ENCODE data around the gene SDC3. TPM values are rescaled to one million over a fixed set of nuclear protein-coding genes. Genes with fewer than 3 reads are reported as not detected.

SDC3 gene
- total and polyA plus RNA-seq, 10 of the 15 experiments (the other 5 are each of a cell fraction or from before 2014, with no cell fraction given), result under 0.01 to 0.46 (median 0.07) TPM; not detected in 2

DNA sequence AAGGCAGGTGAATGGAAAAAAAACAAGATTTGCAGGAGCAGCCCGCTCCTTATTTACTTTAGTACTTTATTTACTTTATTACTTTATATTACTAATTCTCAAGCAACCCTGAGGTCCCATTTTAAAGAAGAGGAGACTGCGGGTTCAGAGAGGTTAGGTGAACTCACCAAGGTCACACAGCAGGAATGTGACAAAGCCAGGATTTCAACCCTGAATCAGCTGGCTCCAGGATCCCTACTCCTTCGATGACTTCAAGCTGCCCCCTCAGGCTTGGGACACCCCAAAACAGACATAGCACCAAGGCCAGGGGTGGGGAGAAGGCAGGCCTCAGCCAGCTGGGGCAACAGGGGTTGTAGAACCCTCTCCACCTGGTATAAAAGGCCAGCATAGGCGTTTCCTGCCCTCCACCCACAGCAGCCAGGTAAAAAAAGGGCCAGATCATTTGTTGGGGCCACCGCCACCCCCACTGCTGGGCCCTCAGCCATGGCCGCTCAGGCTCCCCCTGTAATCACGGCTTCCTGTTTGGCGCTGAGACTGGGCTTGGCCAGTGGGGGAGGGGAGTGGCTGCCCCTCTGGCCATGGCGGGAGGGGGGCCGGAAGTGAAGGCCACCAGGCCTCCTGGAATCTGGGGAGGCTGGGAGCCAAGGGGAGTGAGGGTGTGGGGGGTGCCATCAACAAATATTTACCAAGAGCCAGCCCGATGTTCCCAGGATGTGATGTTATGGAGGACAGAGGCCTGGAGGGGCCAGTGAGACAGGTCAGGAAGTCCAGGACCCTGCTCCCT, 6.6 kb downstream of the SDC3 start (continued):
- TF ChIP-seq MTA3 (IDR thresholded peaks at IDR 0.05; ENCODE audit: borderline replicate concordance, low read length), result no peak
- no peak for TF ChIP-seq PAX5 (IDR thresholded peaks at IDR 0.05; ENCODE audit: borderline replicate concordance, low read depth, low read length)
- no peak for TF ChIP-seq PML (IDR thresholded peaks at IDR 0.05; ENCODE audit: low read length)
- TF ChIP-seq SIN3A (IDR thresholded peaks at IDR 0.05; ENCODE audit: low read depth, low read length), result no peak

DNA sequence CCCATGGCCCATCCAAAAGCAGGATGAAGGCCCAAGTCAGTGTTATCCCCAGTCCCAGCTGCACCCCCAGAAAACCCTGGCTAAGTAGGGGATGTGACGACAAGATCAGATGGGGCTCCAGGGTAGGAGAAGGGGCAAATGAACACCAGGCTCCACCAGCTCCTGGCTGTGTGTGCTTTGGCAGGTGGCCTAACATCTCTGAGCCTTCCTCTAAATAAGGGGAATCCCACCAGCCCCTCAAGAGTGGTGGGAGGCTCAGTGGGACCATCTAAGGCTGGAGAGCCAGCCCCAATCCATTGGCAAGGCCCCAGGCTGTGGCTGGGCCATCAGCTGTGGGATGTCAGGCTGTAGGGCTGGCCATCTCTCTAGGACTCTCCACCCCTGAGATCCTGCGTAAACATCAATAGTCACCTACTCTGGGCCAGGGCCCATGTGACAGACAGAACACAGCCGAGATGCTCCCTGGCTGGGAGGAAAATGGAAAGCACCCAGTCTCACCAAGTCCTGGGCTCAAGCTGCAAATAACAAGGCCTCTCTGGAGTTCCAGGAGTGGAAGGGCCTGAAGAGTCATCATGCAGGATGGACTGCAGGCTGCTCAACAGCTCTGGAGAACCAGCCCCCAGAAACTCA, 7.5 kb downstream of the SDC3 start:
- ChIA-PET CTCF (no interaction called here), POLR2A (no interaction called here), SMC1A (ENCODE audit: uncharacterized antibody, unreplicated experiment) (interaction anchor here (1.2 kb wide), 1 partner anchor 100 kb away, joined by 4 read pairs; no protein-coding TSS in a partner anchor), RAD21 (ENCODE audit: unreplicated experiment) (no interaction called here)
- FAIRE-seq, result no peak
- no TSS peak for BruUV-seq (replicated peaks)
- Histone ChIP-seq H3K36me3 (ENCODE audit: control insufficient read depth in 2 of 2, insufficient read depth in 2 of 2, low read length in 1 of 2) (no peaks in the 10 kb centered on the region), H3K4me1 (ENCODE audit: control insufficient read depth, insufficient read depth, low read length) (no peaks in the 10 kb centered on the region), H3K27ac (ENCODE audit: control insufficient read depth, insufficient read depth) (no peak overlapping the region), H4K20me1 (ENCODE audit: control insufficient read depth, insufficient read depth) (no peaks in the 10 kb centered on the region), H2AFZ (ENCODE audit: control insufficient read depth, low read depth, low read length) (no peak overlapping the region), H3K9me3 (replicated peaks; ENCODE audit: control insufficient read depth, insufficient read depth, low read length) (no peaks in the 10 kb centered on the region), H3K9ac (ENCODE audit: control insufficient read depth, insufficient read depth, low read length) (no peak overlapping the region), H3K4me2 (ENCODE audit: control insufficient read depth, insufficient read depth) (no peak overlapping the region), H3K79me2 (ENCODE audit: control insufficient read depth, insufficient read depth, low read length) (no peaks in the 10 kb centered on the region), H3K4me3 (no peak overlapping the region), H3K27me3 (replicated peaks in 1 of 2; ENCODE audit: control insufficient read depth in 2 of 2, insufficient read depth in 2 of 2, low read length in 1 of 2) (no peaks in the 10 kb centered on the region; a peak in 3 of 4 replicates)
- intact Hi-C loops (cut with micrococcal nuclease; ENCODE audit: unreplicated experiment), result no loop called here
- in situ Hi-C loops (cut with MboI), result no loop called here
- WGBS (ENCODE audit: insufficient coverage, insufficient replicate concordance, low lambda C conversion rate, missing lambda C conversion rate), result 66% methylated on average over 3 of the region's 3 CpGs
- DNase-seq (ENCODE audit: low read depth, low spot score), result no peak
- ATAC-seq, result no peak
- TF ChIP-seq MYC (IDR thresholded peaks at IDR 0.05; ENCODE audit: insufficient read depth, insufficient read length, insufficient replicate concordance, low read length, severe bottlenecking) (no peak), POLR2AphosphoS5 (IDR thresholded peaks at IDR 0.05; ENCODE audit: low read length) (no peak)
- TF ChIP-seq, protein P1, sequence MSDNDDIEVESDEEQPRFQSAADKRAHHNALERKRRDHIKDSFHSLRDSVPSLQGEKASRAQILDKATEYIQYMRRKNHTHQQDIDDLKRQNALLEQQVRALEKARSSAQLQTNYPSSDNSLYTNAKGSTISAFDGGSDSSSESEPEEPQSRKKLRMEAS (IDR thresholded peaks at IDR 0.05; ENCODE audit: low read depth, low read length), result no peak
